Tibial nerve (tissue), 4 donors: ENCODE measurements around the gene SPRED1. TPM values are rescaled to one million over a fixed set of nuclear protein-coding genes. Genes with fewer than 3 reads are reported as not detected.

ENCODE experiments used
- DNase-seq, 2 donors: peaks; one replicate each; pipeline ENCODE4 v3.0.0-alpha.2; 2019; ENCODE audit warnings: low spot score in 2 of 2
- H3K27ac ChIP-seq, 4 donors: fragments of 200-600 bp; sonication (generic) in 3 of 4; one replicate each; pipeline ENCODE4 v1.5.1; 2017 to 2019; ENCODE audit warnings: mild to moderate bottlenecking in 1 of 4
- H3K27me3 ChIP-seq, 2 donors: fragments of 200-600 bp; sonication (generic) in 1 of 2; one replicate each; pipeline versions ENCODE4 v1.5.1 to v1.6.0; 2017 to 2019
- H3K36me3 ChIP-seq, 3 donors: fragments of 200-600 bp; sonication (generic); one replicate each; pipeline ENCODE4 v1.5.1; 2018 to 2019
- H3K4me1 ChIP-seq, 4 donors: fragments of 200-600 bp; sonication (generic) in 3 of 4; one replicate each; pipeline ENCODE4 v1.5.1; 2017 to 2019
- H3K4me3 ChIP-seq, 4 donors: fragments of 200-600 bp; sonication (generic) in 3 of 4; one replicate each; pipeline ENCODE4 v1.5.1; 2017 to 2019; ENCODE audit warnings: mild to moderate bottlenecking in 1 of 4, moderate library complexity in 1 of 4
- H3K9me3 ChIP-seq, 4 donors: fragments of 200-600 bp; sonication (generic) in 3 of 4; one replicate each; pipeline ENCODE4 v1.5.1; 2017 to 2019
- EP300 ChIP-seq, 2 donors: sonication (generic); formaldehyde crosslinking; IDR thresholded peaks; one replicate each; pipeline ENCODE4 v1.6.1; 2017; ENCODE audit warnings: antibody characterized with exemption in 2 of 2, mild to moderate bottlenecking in 1 of 2
- POLR2A ChIP-seq, 2 donors: fragments of 450-650 bp; IDR thresholded peaks; one replicate each; pipeline ENCODE4 v1.6.1; 2017; ENCODE audit warnings: antibody characterized with exemption in 2 of 2, mild to moderate bottlenecking in 2 of 2, moderate library complexity in 2 of 2
- WGBS, 2 donors: methylation state at CpG; one replicate each; pipeline ENCODE4 v1.1.5; 2018; 5-methylcytosine and 5-hydroxymethylcytosine counted together
- total RNA-seq, 4 donors: library from RNA; depleted of rRNA; stranded (reverse); fragments of >200 nt; gene quantifications; one replicate each; pipeline ENCODE4 v1.1.0, GENCODE V29; 2016
- TF ChIP-seq, protein P1 (sequence below), 5 experiments: fragments of 200-600 bp in 3 of 5; fragments of 450-650 bp in 2 of 5; sonication (generic) in 3 of 5; IDR thresholded peaks; one replicate each; pipeline ENCODE4 v1.5.1; 2016 to 2019; ENCODE audit warnings: antibody characterized with exemption in 5 of 5, mild to moderate bottlenecking in 3 of 5, moderate library complexity in 2 of 5

Gene SPRED1
- total RNA-seq, 4 donors from 2014 or later = 20.4 to 35.0 (median 29.0) TPM

DNA sequence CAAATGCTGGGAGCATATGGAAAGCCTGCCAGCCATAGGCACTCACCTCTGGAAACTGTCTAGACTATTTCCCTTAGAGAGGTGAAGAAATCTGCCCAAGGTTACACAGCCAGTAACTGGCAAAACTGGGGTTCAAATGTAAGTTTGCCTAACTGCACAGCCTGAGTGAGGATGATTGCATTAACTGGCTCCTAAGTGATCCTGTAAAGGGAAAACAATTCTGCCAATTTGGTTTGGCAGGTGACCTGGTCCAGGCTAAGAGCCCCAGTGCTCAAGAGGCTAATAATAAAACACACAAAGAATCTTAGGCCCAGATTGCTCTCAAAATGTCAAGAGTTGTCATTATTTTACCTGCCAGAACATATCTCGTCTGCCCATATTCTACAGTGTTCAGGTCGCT, 43.9 kb upstream of the SPRED1 start:
- Histone ChIP-seq H3K27ac (no peak overlapping the region), H3K27me3 (no peaks in the 10 kb centered on the region), H3K4me1 (peaks cover 0 to 31% (median 0%) of the 10 kb centered on the region in 4 donors), H3K4me3 (no peak overlapping the region), H3K9me3 (no peaks in the 10 kb centered on the region), H3K36me3 (no peaks in the 10 kb centered on the region)
- DNase-seq = no peak
- WGBS, 2 donors = 97 to 100% methylated on average over 2 of the region's 2 CpGs
- TF ChIP-seq, protein P1, sequence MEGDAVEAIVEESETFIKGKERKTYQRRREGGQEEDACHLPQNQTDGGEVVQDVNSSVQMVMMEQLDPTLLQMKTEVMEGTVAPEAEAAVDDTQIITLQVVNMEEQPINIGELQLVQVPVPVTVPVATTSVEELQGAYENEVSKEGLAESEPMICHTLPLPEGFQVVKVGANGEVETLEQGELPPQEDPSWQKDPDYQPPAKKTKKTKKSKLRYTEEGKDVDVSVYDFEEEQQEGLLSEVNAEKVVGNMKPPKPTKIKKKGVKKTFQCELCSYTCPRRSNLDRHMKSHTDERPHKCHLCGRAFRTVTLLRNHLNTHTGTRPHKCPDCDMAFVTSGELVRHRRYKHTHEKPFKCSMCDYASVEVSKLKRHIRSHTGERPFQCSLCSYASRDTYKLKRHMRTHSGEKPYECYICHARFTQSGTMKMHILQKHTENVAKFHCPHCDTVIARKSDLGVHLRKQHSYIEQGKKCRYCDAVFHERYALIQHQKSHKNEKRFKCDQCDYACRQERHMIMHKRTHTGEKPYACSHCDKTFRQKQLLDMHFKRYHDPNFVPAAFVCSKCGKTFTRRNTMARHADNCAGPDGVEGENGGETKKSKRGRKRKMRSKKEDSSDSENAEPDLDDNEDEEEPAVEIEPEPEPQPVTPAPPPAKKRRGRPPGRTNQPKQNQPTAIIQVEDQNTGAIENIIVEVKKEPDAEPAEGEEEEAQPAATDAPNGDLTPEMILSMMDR (IDR thresholded peaks at IDR 0.05) = no peak
- no peak for TF ChIP-seq EP300 (IDR thresholded peaks at IDR 0.05)
- TF ChIP-seq POLR2A (IDR thresholded peaks at IDR 0.05) = no peak

DNA sequence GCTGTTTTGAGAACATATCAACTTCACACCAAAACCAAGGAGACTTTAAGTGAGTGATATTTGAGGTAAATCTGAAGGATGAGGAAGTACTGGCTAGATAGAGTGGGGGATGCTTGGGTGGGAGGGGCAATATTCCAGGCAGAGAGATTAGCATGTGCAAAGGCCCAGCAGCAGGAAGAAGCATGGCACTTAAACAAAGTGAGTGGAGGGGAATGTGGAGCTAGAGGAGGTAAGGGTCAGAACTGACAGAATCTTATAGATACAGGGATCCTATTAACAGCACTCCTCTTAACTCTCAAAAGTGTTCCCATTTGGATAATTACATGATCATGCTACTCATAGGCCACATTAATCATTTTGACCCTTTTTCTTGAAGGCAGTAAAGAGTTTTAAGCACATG, 41.4 kb upstream of the SPRED1 start:
- peaks cover 0 to 20% (median 0%) of the 10 kb centered on the region in 4 donors for H3K4me1 ChIP-seq
- TF ChIP-seq POLR2A (IDR thresholded peaks at IDR 0.05) (no peak), EP300 (IDR thresholded peaks at IDR 0.05) (no peak)
- TF ChIP-seq, protein P1 (IDR thresholded peaks at IDR 0.05) = no peak
- H3K9me3 ChIP-seq = no peaks in the 10 kb centered on the region

DNA sequence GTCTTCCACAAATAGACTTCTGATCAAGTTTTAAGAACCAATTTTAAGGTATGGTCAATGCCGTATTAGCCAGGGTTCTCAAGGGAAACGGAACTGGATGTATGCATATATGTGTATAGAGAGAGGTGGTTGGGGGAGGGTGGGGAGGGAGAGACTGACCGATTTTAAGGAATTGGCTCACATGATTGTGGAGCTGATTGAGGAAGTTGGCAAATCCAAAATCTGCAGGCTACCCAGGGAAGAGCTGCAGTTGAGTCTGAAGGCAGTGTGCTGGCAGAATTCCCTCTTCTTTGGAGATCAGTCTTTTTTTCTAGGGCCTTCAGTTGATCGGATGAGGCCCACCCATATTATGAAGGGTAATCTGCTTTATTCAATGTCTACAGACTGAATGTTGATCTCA, 40.8 kb upstream of the SPRED1 start:
- no peaks in the 10 kb centered on the region for H3K9me3 ChIP-seq
- no peak for TF ChIP-seq POLR2A (IDR thresholded peaks at IDR 0.05)
- TF ChIP-seq, protein P1 (IDR thresholded peaks at IDR 0.05) = no peak
- TF ChIP-seq EP300 (IDR thresholded peaks at IDR 0.05) = no peak
- H3K27ac ChIP-seq = no peak overlapping the region
- DNase-seq = no peak
- no peaks in the 10 kb centered on the region for H3K27me3 ChIP-seq
- no peak overlapping the region for H3K4me3 ChIP-seq
- 85 to 88% methylated on average over 4 of the region's 4 CpGs for WGBS, 2 donors
- H3K4me1 ChIP-seq = peaks cover 0 to 17% (median 0%) of the 10 kb centered on the region in 4 donors
- H3K36me3 ChIP-seq = no peaks in the 10 kb centered on the region

More for the DNA sequence above, 41.4 kb upstream of the SPRED1 start:
- Histone ChIP-seq H3K4me3 (no peak overlapping the region), H3K27ac (no peak overlapping the region), H3K27me3 (no peaks in the 10 kb centered on the region), H3K36me3 (no peaks in the 10 kb centered on the region)
- DNase-seq = no peak

DNA sequence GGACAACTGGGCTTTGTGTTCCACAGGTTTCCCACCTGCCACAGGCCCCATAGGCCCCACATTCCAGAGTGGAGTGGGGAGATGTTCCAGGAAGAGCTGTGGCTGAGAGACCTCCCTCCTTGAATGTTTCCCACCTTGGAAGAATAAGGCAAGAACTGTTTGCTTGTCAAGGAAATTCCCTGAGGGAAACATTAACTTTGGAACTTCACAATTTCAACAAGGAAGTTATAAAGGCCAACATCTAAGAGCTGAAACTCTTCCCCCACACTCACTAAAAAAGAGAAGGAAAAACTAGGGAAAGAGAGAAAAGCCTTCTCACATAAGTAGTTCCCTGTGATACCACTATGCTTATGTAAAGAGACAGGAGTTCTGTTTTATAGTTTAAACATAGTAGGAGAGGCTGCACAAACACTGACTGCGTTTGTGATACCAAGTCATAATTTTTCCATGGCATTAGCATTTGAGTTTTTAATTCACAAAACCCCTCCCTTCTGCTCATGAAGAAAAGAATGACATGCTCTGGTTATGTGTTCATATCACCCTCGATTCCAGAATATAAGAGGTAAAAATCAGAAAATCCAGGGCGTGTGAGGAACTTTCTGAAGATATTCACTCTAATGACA, 39.8 kb upstream of the SPRED1 start:
- H3K9me3 ChIP-seq = no peaks in the 10 kb centered on the region
- peaks cover 0 to 22% (median 0%) of the 10 kb centered on the region in 4 donors for H3K4me1 ChIP-seq
- H3K27ac ChIP-seq = no peak overlapping the region
- no peaks in the 10 kb centered on the region for H3K27me3 ChIP-seq
- no peak for DNase-seq
- TF ChIP-seq POLR2A (IDR thresholded peaks at IDR 0.05) (no peak), EP300 (IDR thresholded peaks at IDR 0.05) (no peak)
- TF ChIP-seq, protein P1 (IDR thresholded peaks at IDR 0.05) = no peak
- no peaks in the 10 kb centered on the region for H3K36me3 ChIP-seq
- 35 to 38% methylated on average over 3 of the region's 3 CpGs for WGBS, 2 donors
- H3K4me3 ChIP-seq = no peak overlapping the region

DNA sequence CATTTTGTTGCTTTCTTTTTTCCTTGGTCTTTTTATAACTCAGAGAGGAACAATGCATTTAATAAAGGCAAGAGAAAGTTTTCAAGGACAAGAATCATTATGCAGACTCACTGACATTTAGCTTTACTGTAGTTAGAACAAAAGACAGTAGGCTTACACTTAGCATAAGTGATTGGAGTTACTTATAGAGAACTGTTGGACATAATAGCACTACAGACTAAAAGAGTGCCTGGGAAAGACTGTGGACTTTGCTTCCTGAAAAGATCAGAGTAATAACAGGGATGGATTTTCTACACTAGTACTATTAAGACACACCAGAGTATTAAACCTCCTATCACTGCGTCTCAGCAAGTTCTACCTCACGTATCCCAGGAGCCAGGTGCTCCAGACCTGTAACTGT, 39.3 kb upstream of the SPRED1 start:
- Histone ChIP-seq H3K9me3 (no peaks in the 10 kb centered on the region), H3K27ac (no peak overlapping the region), H3K27me3 (no peaks in the 10 kb centered on the region), H3K4me1 (peaks cover 0 to 27% (median 0%) of the 10 kb centered on the region in 4 donors), H3K36me3 (no peaks in the 10 kb centered on the region), H3K4me3 (no peak overlapping the region)
- DNase-seq = no peak
- WGBS, 2 donors = 90 to 94% methylated on average over 2 of the region's 2 CpGs
- TF ChIP-seq, protein P1 (IDR thresholded peaks at IDR 0.05) = no peak
- TF ChIP-seq EP300 (IDR thresholded peaks at IDR 0.05) = no peak
- TF ChIP-seq POLR2A (IDR thresholded peaks at IDR 0.05) = no peak
